HCT116 (cell line): ENCODE data around the gene ALCAM. TPM values are rescaled to one million over a fixed set of nuclear protein-coding genes. Genes with fewer than 3 reads are reported as not detected.

Source experiments
- ATAC-seq: fragments of 200-7000 bp; cut with Tn5 transposase; 2 replicates; pipeline ENCODE4 v1.9.1; 2020; ENCODE audit warnings: mild to moderate bottlenecking, moderate library complexity
- BruUV-seq: library from RNA; stranded (reverse); fragments of 400-500 nt; replicated peaks from 2 replicates; lab custom pipeline; 2021; lab: Mats Ljungman, UMichigan
- CTCF ChIA-PET: fragments of 300-600 bp; sonication (Branson Sonifier 250); formaldehyde crosslinking; loops from one replicate; lab custom pipeline; 2021; ENCODE audit warnings: antibody characterized with exemption; lab: Charles Lee
- POLR2A ChIA-PET: fragments of 300-600, 350-600 bp; sonication (Branson Sonifier 250); formaldehyde crosslinking; loops from one replicate; lab custom pipeline; 2021; ENCODE audit warnings: antibody characterized with exemption; lab: Charles Lee
- RAD21 ChIA-PET, 2 experiments: fragments of 300-600 bp; sonication (Branson Sonifier 250); formaldehyde crosslinking; loops; one replicate each; lab custom pipeline; 2023; ENCODE audit warnings: low total read pairs in 2 of 2; ENCODE audit not compliant: uncharacterized antibody in 2 of 2, unreplicated experiment in 2 of 2, low non-redundant PET in 1 of 2; lab: Charles Lee
- DNase-seq: peaks from one replicate; pipeline ENCODE4 v3.0.0-alpha.2; 2010; ENCODE audit warnings: low read depth, low spot score
- H2AFZ ChIP-seq: fragments of 200-600 bp; shearing (Covaris generic), sonication (generic); 2 replicates; pipeline ENCODE4 v1.6.1; 2017; ENCODE audit warnings: low read depth, mixed run types, mixed read lengths, antibody characterized with exemption, low read length; ENCODE audit not compliant: poor library complexity, severe bottlenecking
- H3K27ac ChIP-seq: 2 replicates; pipeline ENCODE4 v1.5.1; 2012; ENCODE audit warnings: low read depth, low read length
- H3K27me3 ChIP-seq: fragments of 200-600 bp; sonication (generic); 2 replicates; pipeline ENCODE4 v1.6.1; 2016; ENCODE audit warnings: mixed run types, low read length, mixed read lengths; ENCODE audit not compliant: insufficient read depth
- H3K36me3 ChIP-seq, 2 experiments: fragments of 200-500 bp in 1 of 2; fragments of 200-600 bp in 1 of 2; sonication (Bioruptor generic) in 1 of 2; sonication (generic) in 1 of 2; 2 replicates each; pipeline versions ENCODE4 v1.5.1 to v1.6.1; 2014 to 2016; ENCODE audit warnings: low read length in 2 of 2, inconsistent platforms in 1 of 2, mixed read lengths in 1 of 2, mixed run types in 1 of 2; ENCODE audit not compliant: insufficient read depth in 2 of 2, control insufficient read depth in 1 of 2
- H3K4me1 ChIP-seq, 2 experiments: fragments of 200-600 bp in 1 of 2; sonication (generic) in 1 of 2; 2 replicates each; pipeline versions ENCODE4 v1.5.1 to v1.6.1; 2012 to 2017; ENCODE audit warnings: low read length in 2 of 2, inconsistent platforms in 1 of 2, mild to moderate bottlenecking in 1 of 2, mixed read lengths in 1 of 2, mixed run types in 1 of 2, moderate library complexity in 1 of 2; ENCODE audit not compliant: insufficient read depth in 2 of 2, control insufficient read depth in 1 of 2
- H3K4me2 ChIP-seq: fragments of 200-600 bp; sonication (generic); 2 replicates; pipeline ENCODE4 v1.6.1; 2017; ENCODE audit warnings: mixed run types, low read length, mixed read lengths
- H3K4me3 ChIP-seq, 2 experiments: fragments of 200-600 bp in 1 of 2; sonication (generic) in 1 of 2; replicated peaks in 1 of 2; 2 replicates each; pipeline ENCODE4 v1.5.1; 2011 to 2016; ENCODE audit warnings: low read length in 2 of 2, control low read depth in 1 of 2, low read depth in 1 of 2, mild to moderate bottlenecking in 1 of 2, mixed read lengths in 1 of 2, mixed run types in 1 of 2
- H3K79me2 ChIP-seq: fragments of 200-600 bp; sonication (generic); 2 replicates; pipeline ENCODE4 v1.6.1; 2017; ENCODE audit warnings: mild to moderate bottlenecking, mixed run types, low read length, moderate library complexity, mixed read lengths; ENCODE audit not compliant: insufficient read depth
- H3K9ac ChIP-seq: fragments of 200-600 bp; sonication (generic); 2 replicates; pipeline ENCODE4 v1.6.1; 2016; ENCODE audit warnings: low read length, mixed read lengths
- H3K9me2 ChIP-seq: fragments of 200-600 bp; sonication (generic), shearing (Covaris generic); 2 replicates; pipeline ENCODE4 v1.6.1; 2017; ENCODE audit warnings: mixed run types, mild to moderate bottlenecking, moderate library complexity; ENCODE audit not compliant: insufficient read depth
- H3K9me3 ChIP-seq, 2 experiments: fragments of 200-500 bp in 1 of 2; fragments of 200-600 bp in 1 of 2; sonication (Bioruptor generic) in 1 of 2; sonication (generic) in 1 of 2; 2 replicates each; pipeline ENCODE4 v1.6.1; 2014 to 2017; ENCODE audit warnings: low read length in 2 of 2, mixed read lengths in 2 of 2, inconsistent platforms in 1 of 2, low read depth in 1 of 2, mild to moderate bottlenecking in 1 of 2, mixed run types in 1 of 2, moderate library complexity in 1 of 2; ENCODE audit not compliant: control insufficient read depth in 1 of 2, insufficient read depth in 1 of 2
- H4K20me1 ChIP-seq: fragments of 200-600 bp; sonication (generic), shearing (Covaris generic); 2 replicates; pipeline ENCODE4 v1.6.1; 2017; ENCODE audit warnings: mixed run types, mild to moderate bottlenecking, moderate library complexity; ENCODE audit not compliant: insufficient read depth
- ATF3 ChIP-seq: IDR thresholded peaks from 2 replicates; pipeline ENCODE4 v1.6.1; 2012
- CEBPB ChIP-seq: IDR thresholded peaks from 2 replicates; pipeline ENCODE4 v1.6.1; 2012; ENCODE audit warnings: low read depth
- CTCF ChIP-seq, 3 experiments: fragments of 200-600 bp in 1 of 3; sonication (generic) in 1 of 3; IDR thresholded peaks in 2 of 3; conservative IDR thresholded peaks in 1 of 3; 2 replicates each; pipeline ENCODE4 v1.5.1; 2012 to 2017; ENCODE audit warnings: low read depth in 2 of 3, low read length in 2 of 3, antibody characterized with exemption in 1 of 3, borderline replicate concordance in 1 of 3, control low read depth in 1 of 3, mild to moderate bottlenecking in 1 of 3, mixed read lengths in 1 of 3, mixed run types in 1 of 3, moderate library complexity in 1 of 3; ENCODE audit not compliant: insufficient read depth in 1 of 3
- EGR1 ChIP-seq: IDR thresholded peaks from 2 replicates; pipeline ENCODE4 v1.6.1; 2012; ENCODE audit warnings: low read depth
- ELF1 ChIP-seq: IDR thresholded peaks from 2 replicates; pipeline ENCODE4 v1.6.1; 2012; ENCODE audit warnings: low read depth, borderline replicate concordance
- JUND ChIP-seq: IDR thresholded peaks from 2 replicates; pipeline ENCODE4 v1.6.1; 2012
- MAX ChIP-seq: IDR thresholded peaks from 2 replicates; pipeline ENCODE4 v1.6.1; 2012
- POLR2A ChIP-seq: IDR thresholded peaks from 2 replicates; pipeline ENCODE4 v1.7.0; 2011; ENCODE audit warnings: borderline replicate concordance; ENCODE audit not compliant: insufficient read depth, insufficient read length; ENCODE audit errors: extremely low read depth
- POLR2AphosphoS5 ChIP-seq: IDR thresholded peaks from 2 replicates; pipeline ENCODE4 v1.6.1; 2011; ENCODE audit warnings: mild to moderate bottlenecking, low read depth, low read length, moderate library complexity
- RAD21 ChIP-seq: IDR thresholded peaks from 2 replicates; pipeline ENCODE4 v1.6.1; 2012; ENCODE audit warnings: low read depth, mild to moderate bottlenecking
- SIN3A ChIP-seq: IDR thresholded peaks from 2 replicates; pipeline ENCODE4 v1.6.1; 2012; ENCODE audit warnings: low read depth
- SP1 ChIP-seq: IDR thresholded peaks from 2 replicates; pipeline ENCODE4 v1.6.1; 2012; ENCODE audit warnings: low read depth
- SRF ChIP-seq: IDR thresholded peaks from 2 replicates; pipeline ENCODE4 v1.6.1; 2012; ENCODE audit warnings: low read depth
- TCF7L2 ChIP-seq: IDR thresholded peaks from 2 replicates; pipeline ENCODE4 v1.7.0; 2011; ENCODE audit warnings: borderline replicate concordance, inconsistent platforms; ENCODE audit not compliant: insufficient read depth, insufficient read length; ENCODE audit errors: extremely low read depth
- YY1 ChIP-seq: IDR thresholded peaks from 2 replicates; pipeline ENCODE4 v1.6.1; 2011; ENCODE audit warnings: low read length, low read depth, moderate library complexity, mild to moderate bottlenecking; ENCODE audit not compliant: insufficient replicate concordance; ENCODE audit errors: extremely low read depth
- intact Hi-C: fragments of 100-400 bp; cut with micrococcal nuclease; formaldehyde crosslinking; loops from 2 replicates; pipeline ENCODE4 v1.10.0; 2022
- total RNA-seq: library from RNA; stranded (reverse); gene quantifications from one replicate; pipeline ENCODE4 v1.2.1, GENCODE V29; 2021; ENCODE audit not compliant: unreplicated experiment

ALCAM gene
- total RNA-seq, 1 experiment from 2014 or later, result 56.7 TPM

GRCh38 chr3:105490045-105490444 lies 123.3 kb downstream of the ALCAM start:
- no peaks in the 10 kb centered on the region for H3K9me2 ChIP-seq
- BruUV-seq, result no TSS peak
- H4K20me1 ChIP-seq, result no peaks in the 10 kb centered on the region
- intact Hi-C loops, result no loop called here
- no peaks in the 10 kb centered on the region for H3K27me3 ChIP-seq
- ATAC-seq, result no peak
- DNase-seq, result no peak
- no peak overlapping the region for H3K4me3 ChIP-seq
- no peak for TF ChIP-seq POLR2AphosphoS5
- no peak for TF ChIP-seq POLR2A
- TF ChIP-seq ATF3, result no peak
- no peak overlapping the region for H3K9ac ChIP-seq
- peaks cover 0 to 7% of the 10 kb centered on the region in 2 experiments; a peak in 1 of 4 replicates for H3K36me3 ChIP-seq
- no peak overlapping the region for H3K4me2 ChIP-seq
- no peaks in the 10 kb centered on the region for H3K4me1 ChIP-seq
- peaks cover 5% of the 10 kb centered on the region; the same call in 1 of the 2 replicates for H3K79me2 ChIP-seq
- no peak overlapping the region for H2AFZ ChIP-seq
- H3K9me3 ChIP-seq, result peaks cover 3 to 13% of the 10 kb centered on the region in 2 experiments; a peak in 2 of 4 replicates
- RAD21 ChIA-PET, result no interaction called here
- CTCF ChIA-PET, result no interaction called here
- no peak overlapping the region for H3K27ac ChIP-seq
- POLR2A ChIA-PET, result no interaction called here

- Histone ChIP-seq H3K79me2 (no peaks in the 10 kb centered on the region), H3K36me3 (peaks cover 0 to 7% of the 10 kb centered on the region in 2 experiments; a peak in 1 of 4 replicates), H3K4me2 (no peak overlapping the region), H3K4me1 (no peaks in the 10 kb centered on the region), H3K9me2 (no peaks in the 10 kb centered on the region), H3K27me3 (no peaks in the 10 kb centered on the region), H3K4me3 (no peak overlapping the region), H4K20me1 (no peaks in the 10 kb centered on the region), H3K9ac (no peak overlapping the region), H3K27ac (no peak overlapping the region), H2AFZ (no peak overlapping the region), H3K9me3 (peaks cover 3 to 13% of the 10 kb centered on the region in 2 experiments; a peak in 1 of 4 replicates)
- ATAC-seq (no peak), DNase-seq (no peak)
- BruUV-seq, result no TSS peak
- CTCF ChIA-PET, result no interaction called here
- no peak for TF ChIP-seq TCF7L2
- no peak for TF ChIP-seq POLR2AphosphoS5
- TF ChIP-seq SP1, result no peak
- TF ChIP-seq JUND, result no peak
- no peak for TF ChIP-seq EGR1
- TF ChIP-seq YY1, result no peak
- TF ChIP-seq SRF, result no peak
- TF ChIP-seq SIN3A, result no peak
- no peak for TF ChIP-seq RAD21
- no peak for TF ChIP-seq POLR2A
- TF ChIP-seq CEBPB, result no peak
- TF ChIP-seq MAX, result no peak
- TF ChIP-seq ELF1, result no peak
- TF ChIP-seq CTCF (IDR thresholded peaks at IDR 0.05 in 2 of 3, conservative IDR thresholded peaks at IDR 0.05 in 1 of 3; ENCODE audit: borderline replicate concordance in 1 of 3, insufficient read depth in 1 of 3, low read depth in 2 of 3, low read length in 2 of 3), result no peak
- RAD21 ChIA-PET, result no interaction called here
- POLR2A ChIA-PET, result no interaction called here
- intact Hi-C loops, result no loop called here
Measured at GRCh38 chr3:105493305-105493892, 126.7 kb downstream of the ALCAM start.
